Femur (tissue), 1 donor: Measurements from ENCODE around the gene BCL2L1.
A peak's percentile ranks its signal among the peaks of the same experiment; 100 is the strongest.
"Not testable (repeated sequence)": the region's sequence is repeated elsewhere in the genome, so short reads cannot be mapped to it uniquely, and the experiment has no call there.

Experiments
- DNase-seq: peaks from one replicate; pipeline ENCODE4 v3.0.0-alpha.2; 2017

Gene BCL2L1

GRCh38 chr20:31673943-31674463 lies 48.7 kb downstream of the BCL2L1 start:
- DNase-seq: no peak

GRCh38 chr20:31673435-31673834 lies 49.2 kb downstream of the BCL2L1 start:
- DNase-seq: no peak

GRCh38 chr20:31671324-31671723 lies 51.3 kb downstream of the BCL2L1 start:
- DNase-seq: no peak

GRCh38 chr20:31670371-31671228 lies 52.1 kb downstream of the BCL2L1 start:
- peak; percentile 69 for DNase-seq

- no peak for DNase-seq
Observed at GRCh38 chr20:31669876-31670275, 52.8 kb downstream of the BCL2L1 start.

GRCh38 chr20:31668944-31669343 lies 53.7 kb downstream of the BCL2L1 start:
- DNase-seq: not testable (repeated sequence)

- DNase-seq: no peak
Observed at GRCh38 chr20:31667315-31668285, 55.1 kb downstream of the BCL2L1 start.

- DNase-seq: peak; percentile 47
Observed at GRCh38 chr20:31666258-31667042, 56.2 kb downstream of the BCL2L1 start.

- DNase-seq: no peak
Observed at GRCh38 chr20:31665753-31666152, 56.9 kb downstream of the BCL2L1 start.

- no peak for DNase-seq
Observed at GRCh38 chr20:31664696-31665354, 57.8 kb downstream of the BCL2L1 start.

GRCh38 chr20:31663838-31664695 lies 58.6 kb downstream of the BCL2L1 start:
- DNase-seq: no peak

GRCh38 chr20:31663524-31663837 lies 59.2 kb downstream of the BCL2L1 start:
- no peak for DNase-seq

- no peak for DNase-seq
Observed at GRCh38 chr20:31662372-31662854, 60.3 kb downstream of the BCL2L1 start.

GRCh38 chr20:31661625-31662371 lies 60.9 kb downstream of the BCL2L1 start:
- peak; percentile 92 for DNase-seq

- DNase-seq: no peak
Observed at GRCh38 chr20:31654534-31654933, 68.1 kb downstream of the BCL2L1 start.

- DNase-seq: no peak
Observed at GRCh38 chr20:31653561-31653960, 69.1 kb downstream of the BCL2L1 start.

- no peak for DNase-seq
Observed at GRCh38 chr20:31652917-31653396, 69.7 kb downstream of the BCL2L1 start.

GRCh38 chr20:31648104-31648503 lies 74.6 kb downstream of the BCL2L1 start:
- DNase-seq: not testable (repeated sequence)

- no peak for DNase-seq
Observed at GRCh38 chr20:31644701-31645100, 78.0 kb downstream of the BCL2L1 start.

- DNase-seq: no peak
Observed at GRCh38 chr20:31643522-31643921, 79.1 kb downstream of the BCL2L1 start.
